Upper lobe of right lung (tissue), 1 donor: ENCODE results near the gene MTHFS. TPM values are rescaled to one million over a fixed set of nuclear protein-coding genes. Genes with fewer than 3 reads are reported as not detected.
A peak's percentile ranks its signal among the peaks of the same experiment; 100 is the strongest.

Source experiments
- ATAC-seq: fragments of 200-7000 bp; cut with Tn5 transposase; one replicate; pipeline ENCODE4 v1.9.1; 2020; ENCODE audit warnings: mild to moderate bottlenecking, moderate library complexity
- DNase-seq: peaks from one replicate; pipeline ENCODE4 v3.0.0-alpha.2; 2020
- H3K27ac ChIP-seq: fragments of 200-600 bp; one replicate; pipeline ENCODE4 v1.8.0; 2022
- H3K27me3 ChIP-seq: fragments of 200-600 bp; one replicate; pipeline ENCODE4 v1.8.0; 2022; ENCODE audit warnings: mild to moderate bottlenecking
- H3K36me3 ChIP-seq: fragments of 200-600 bp; one replicate; pipeline ENCODE4 v1.8.0; 2022
- H3K4me1 ChIP-seq: fragments of 200-600 bp; one replicate; pipeline ENCODE4 v1.8.0; 2022
- H3K4me3 ChIP-seq: fragments of 200-600 bp; one replicate; pipeline ENCODE4 v1.8.0; 2022; ENCODE audit warnings: mild to moderate bottlenecking
- H3K9me3 ChIP-seq: fragments of 200-600 bp; one replicate; pipeline ENCODE4 v1.8.0; 2022
- CTCF ChIP-seq: fragments of 200-600 bp; IDR thresholded peaks from one replicate; pipeline ENCODE4 v1.8.0; 2022; ENCODE audit warnings: antibody characterized with exemption
- intact Hi-C: fragments of 100-400 bp; cut with DNase I; formaldehyde crosslinking; loops from one replicate; pipeline ENCODE4 v1.11.0; 2022
- total RNA-seq: library from RNA; stranded (reverse); fragmentation: NEBNext Ultra II Directional; extraction: Animal tissue kit (Norgen Biotek cat#: 25700); gene quantifications from one replicate; pipeline ENCODE4 v1.2.1, GENCODE V29; 2021
- donor health status: DM: no; HTN: yes; CAD: no; lungs with severe emphysema.

MTHFS gene
- total RNA-seq, 1 donor from 2014 or later, result 40.4 TPM

DNA sequence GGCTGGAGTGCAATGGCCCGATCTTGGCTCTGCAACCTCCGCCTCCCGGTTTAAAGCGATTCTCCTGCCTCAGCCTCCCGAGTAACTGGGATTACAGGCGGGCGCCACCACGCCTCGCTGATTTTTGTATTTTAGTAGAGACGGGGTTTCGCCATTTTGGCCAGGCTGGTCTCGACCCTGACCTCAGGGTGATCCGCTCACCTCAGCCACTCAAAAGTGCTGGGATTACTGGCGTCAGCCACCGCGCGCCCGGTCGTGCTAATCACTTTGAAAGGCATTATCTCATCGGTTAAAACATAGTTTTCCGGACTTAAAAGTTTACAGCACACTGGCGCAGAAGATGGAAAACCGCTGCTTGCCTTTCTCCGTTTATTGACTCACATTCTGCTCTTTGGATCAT is 27.6 kb upstream of the MTHFS start:
- Histone ChIP-seq H3K36me3 (no peaks in the 10 kb centered on the region), H3K27ac (peak overlapping the region; percentile 97), H3K27me3 (no peaks in the 10 kb centered on the region), H3K4me1 (peaks cover 9% of the 10 kb centered on the region), H3K4me3 (peak overlapping the region; percentile 85), H3K9me3 (peaks cover 20% of the 10 kb centered on the region)
- intact Hi-C loops, result no loop called here
- ATAC-seq (no peak), DNase-seq (peak; percentile 64)
- TF ChIP-seq CTCF, result no peak

DNA sequence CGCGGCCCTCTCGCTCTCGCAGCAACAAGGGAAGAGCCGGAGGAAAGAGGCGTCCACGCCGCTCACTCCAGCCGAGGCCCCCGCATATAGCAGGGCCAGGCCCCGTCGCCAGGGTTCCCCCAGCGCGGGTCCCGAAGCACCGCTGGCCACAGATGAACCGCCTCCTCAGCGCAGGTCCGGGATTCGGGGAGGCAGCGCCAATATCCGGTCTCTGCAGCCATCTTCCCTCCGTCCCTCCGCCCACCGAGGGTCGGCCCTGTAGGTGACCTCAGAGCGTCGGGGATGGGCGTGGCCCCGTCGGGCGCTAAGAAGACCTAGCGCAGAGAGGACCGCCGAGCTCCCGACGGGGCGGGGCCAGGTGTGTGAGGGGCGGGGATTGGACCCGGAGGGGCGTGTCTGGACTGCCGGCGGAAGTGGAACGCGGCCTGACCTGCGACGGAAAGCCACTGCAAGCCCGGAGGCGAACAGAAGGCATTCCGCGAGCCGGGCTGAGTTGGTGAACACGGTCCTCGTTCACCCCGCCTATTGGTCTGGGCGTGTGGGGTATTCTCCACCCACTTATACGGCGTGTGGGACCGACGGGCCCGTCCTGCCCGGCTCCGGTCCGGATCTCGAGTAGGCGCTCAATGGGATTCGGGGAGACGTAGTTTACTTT is 26.8 kb upstream of the MTHFS start:
- intact Hi-C loops, result no loop called here
- H3K27ac ChIP-seq, result peak overlapping the region; percentile 97
- peak; percentile 99 for DNase-seq
- H3K27me3 ChIP-seq, result no peaks in the 10 kb centered on the region
- peaks cover 9% of the 10 kb centered on the region for H3K4me1 ChIP-seq
- H3K36me3 ChIP-seq, result no peaks in the 10 kb centered on the region
- peaks cover 26% of the 10 kb centered on the region for H3K9me3 ChIP-seq
- TF ChIP-seq CTCF, result no peak
- ATAC-seq, result peak; percentile 99
- H3K4me3 ChIP-seq, result peak overlapping the region; percentile 85

GRCh38 chr15:79923079-79923514 is 26.3 kb upstream of the MTHFS start:
- Histone ChIP-seq H3K4me3 (peak overlapping the region; percentile 85), H3K4me1 (peaks cover 9% of the 10 kb centered on the region), H3K27me3 (no peaks in the 10 kb centered on the region), H3K27ac (peak overlapping the region; percentile 97), H3K9me3 (peaks cover 31% of the 10 kb centered on the region), H3K36me3 (no peaks in the 10 kb centered on the region)
- TF ChIP-seq CTCF, result no peak
- intact Hi-C loops, result no loop called here
- peak; percentile 91 for DNase-seq
- peak; percentile 81 for ATAC-seq

- intact Hi-C loops, result no loop called here
- peak overlapping the region; percentile 85 for H3K4me3 ChIP-seq
- no peak for TF ChIP-seq CTCF
- peaks cover 9% of the 10 kb centered on the region for H3K4me1 ChIP-seq
- ATAC-seq (no peak), DNase-seq (no peak)
- no peaks in the 10 kb centered on the region for H3K27me3 ChIP-seq
- H3K27ac ChIP-seq, result peak overlapping the region; percentile 97
- H3K9me3 ChIP-seq, result peaks cover 36% of the 10 kb centered on the region
- no peaks in the 10 kb centered on the region for H3K36me3 ChIP-seq
These were observed 25.8 kb upstream of the MTHFS start for GRCh38 chr15:79922512-79923078.

GRCh38 chr15:79919749-79920511 is 23.1 kb upstream of the MTHFS start:
- Histone ChIP-seq H3K27me3 (no peaks in the 10 kb centered on the region), H3K27ac (no peak overlapping the region), H3K36me3 (no peaks in the 10 kb centered on the region), H3K9me3 (peaks cover 62% of the 10 kb centered on the region), H3K4me1 (peaks cover 9% of the 10 kb centered on the region), H3K4me3 (no peak overlapping the region)
- DNase-seq (no peak), ATAC-seq (no peak)
- intact Hi-C loops, result no loop called here
- no peak for TF ChIP-seq CTCF
